DMS153 (cell line): ENCODE measurements around the gene CCNE1.

ENCODE experiments used
- DNase-seq: peaks from one replicate; lab custom pipeline; 2025; lab: John Stamatoyannopoulos, UW

Gene CCNE1

DNA sequence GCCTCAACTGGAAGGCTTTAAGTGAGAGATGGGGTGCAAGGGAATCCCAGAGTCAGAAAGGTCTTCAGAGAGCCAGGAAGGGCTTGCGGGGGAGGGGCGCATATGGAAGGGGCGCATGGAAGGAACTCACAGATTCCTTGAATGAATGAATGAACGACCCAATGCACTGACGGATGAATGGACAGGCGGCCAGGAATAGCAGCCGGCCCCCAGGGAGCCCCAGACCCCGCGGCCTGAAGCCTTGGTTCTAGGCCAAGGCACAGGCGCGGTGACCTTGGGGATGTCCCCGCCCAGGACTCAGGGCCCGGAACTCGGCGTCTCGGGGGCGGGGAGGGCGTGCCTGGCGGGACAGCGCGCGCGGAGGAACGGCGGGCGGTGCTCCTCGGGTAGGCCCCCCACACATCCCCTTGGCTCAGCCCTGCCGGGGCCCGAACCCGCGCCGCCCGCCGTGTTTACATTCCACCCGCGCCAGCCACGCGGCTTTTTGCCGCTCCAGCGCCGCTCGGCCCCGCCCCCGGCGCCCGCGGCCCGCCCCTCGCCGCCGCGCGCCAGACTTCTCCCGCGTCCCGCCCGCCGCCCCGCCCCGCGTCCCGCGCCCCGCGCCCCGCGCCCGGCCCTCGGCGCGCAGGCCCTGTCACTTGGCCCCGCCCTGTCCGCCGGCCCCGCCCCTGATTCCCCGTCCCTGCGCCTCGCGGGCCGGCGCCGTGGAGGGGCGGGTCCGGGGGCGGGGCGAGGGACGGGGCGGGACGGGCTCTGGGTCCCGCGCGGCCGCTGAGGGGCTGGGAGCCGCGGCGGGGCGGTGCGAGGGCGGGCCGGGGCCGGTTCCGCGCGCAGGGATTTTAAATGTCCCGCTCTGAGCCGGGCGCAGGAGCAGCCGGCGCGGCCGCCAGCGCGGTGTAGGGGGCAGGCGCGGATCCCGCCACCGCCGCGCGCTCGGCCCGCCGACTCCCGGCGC lies at the start of gene CCNE1:
TSS of gene CCNE1 (plus strand) at position 867 of the 955 bp plus-strand sequence. CDS start 565 bp downstream, outside the sequence.
- peak; percentile 34 for DNase-seq

DNA sequence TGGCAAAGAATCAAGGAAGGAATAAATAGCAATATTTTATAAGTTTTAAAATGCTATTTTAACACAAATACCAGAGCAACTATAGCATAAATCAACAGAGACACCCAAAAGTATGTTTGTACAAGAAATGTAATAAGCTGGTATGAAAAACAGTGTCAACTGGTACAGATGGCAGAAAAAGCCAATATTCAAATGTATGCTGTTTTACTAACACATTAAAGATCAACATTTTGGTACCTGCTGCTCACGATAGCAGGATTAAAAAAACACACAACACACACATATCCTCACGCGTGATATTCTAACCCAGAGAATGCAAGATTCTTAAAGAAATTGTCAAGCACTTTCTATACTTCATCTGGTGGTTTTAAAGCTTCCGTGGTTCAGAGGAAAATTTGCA lies 48.6 kb upstream of the CCNE1 start:
- DNase-seq: no peak

DNA sequence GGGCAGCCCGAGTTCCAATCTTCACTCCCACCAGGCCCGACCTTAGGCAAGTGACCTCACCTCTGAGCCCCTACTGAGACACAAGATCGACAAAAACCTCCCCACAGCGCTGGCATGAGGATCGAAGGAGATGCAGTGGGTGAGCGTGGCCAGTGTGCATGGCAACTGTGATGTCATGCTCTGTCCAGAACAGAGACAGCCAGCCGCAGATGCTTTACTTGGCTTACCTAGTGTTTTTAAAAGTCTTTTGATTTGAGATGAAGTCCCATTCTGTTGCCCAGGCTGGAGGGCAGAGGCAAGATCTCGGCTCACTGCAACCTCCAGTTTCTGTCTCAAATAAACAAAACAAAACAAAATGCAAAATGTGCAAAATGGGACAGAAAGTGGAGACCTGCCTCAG lies 47.4 kb upstream of the CCNE1 start:
- DNase-seq: no peak

DNA sequence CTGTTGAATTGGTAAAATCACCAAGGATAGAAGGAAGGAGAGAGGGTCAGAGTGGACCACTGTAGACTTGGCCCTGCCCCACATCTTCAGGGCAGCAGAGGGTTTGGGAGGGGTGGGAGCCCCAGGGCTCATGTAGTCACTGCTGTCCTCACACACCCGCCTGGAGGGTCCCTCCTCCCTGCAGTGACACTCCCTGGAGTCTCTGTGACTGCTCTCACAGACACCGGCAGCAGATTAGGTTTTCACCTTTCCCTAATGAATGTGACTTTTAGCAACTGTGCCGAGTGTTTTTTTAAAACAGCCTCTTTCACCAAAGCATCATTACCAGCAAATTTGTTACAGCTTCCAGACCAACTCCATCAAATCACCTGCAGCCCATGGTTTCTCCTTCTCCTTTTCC lies 45.7 kb upstream of the CCNE1 start:
- DNase-seq: no peak

DNA sequence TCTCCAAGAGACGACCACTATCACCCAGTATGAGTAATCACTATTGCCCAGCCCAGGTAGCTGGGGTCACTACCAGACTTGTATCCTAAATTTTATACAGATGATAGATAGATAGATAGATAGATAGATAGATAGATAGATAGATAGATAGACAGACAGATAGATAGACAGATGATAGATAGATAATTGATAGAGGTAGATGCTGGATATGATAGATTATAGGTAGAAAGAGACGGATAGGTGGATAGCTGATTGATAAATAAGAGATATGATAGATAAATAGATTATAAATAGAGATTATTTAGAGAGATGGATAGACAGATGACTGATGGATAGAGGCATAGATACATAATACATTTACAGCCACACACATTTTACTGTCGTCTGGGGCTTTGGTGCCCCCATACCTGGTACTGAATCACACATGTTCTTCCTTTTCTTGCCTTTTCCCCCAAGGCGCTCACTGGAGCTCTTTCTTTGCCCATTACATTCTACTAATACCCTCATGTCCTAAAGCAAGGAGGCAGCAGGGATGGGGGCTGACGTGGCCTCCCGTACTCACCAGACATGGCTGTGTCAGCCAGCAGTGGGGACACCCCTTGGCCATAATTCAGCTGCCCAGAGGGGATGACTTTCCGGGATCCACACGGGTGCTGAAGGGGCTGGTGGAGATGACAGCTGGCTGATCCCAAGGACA lies 44.6 kb upstream of the CCNE1 start:
- DNase-seq: no peak

DNA sequence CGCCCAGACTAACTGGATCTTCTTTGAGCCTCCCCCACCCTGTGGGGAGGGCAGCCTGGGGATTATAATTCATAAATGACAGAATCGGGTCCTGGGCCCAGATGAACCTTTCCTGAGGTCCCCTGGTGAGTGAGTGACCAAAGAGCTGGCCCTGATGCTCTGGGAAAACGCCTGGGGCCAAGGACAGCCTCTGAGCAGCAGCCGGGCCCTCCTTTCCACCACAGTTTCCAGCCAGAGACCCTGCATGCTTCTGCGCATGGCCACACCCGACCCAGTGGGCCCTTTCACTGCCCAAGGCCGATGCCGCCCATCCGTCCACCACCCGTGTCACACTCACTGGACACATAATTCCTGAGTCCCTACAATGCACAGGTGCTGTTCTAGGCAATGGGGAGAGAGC lies 43.6 kb upstream of the CCNE1 start:
- DNase-seq: no peak

DNA sequence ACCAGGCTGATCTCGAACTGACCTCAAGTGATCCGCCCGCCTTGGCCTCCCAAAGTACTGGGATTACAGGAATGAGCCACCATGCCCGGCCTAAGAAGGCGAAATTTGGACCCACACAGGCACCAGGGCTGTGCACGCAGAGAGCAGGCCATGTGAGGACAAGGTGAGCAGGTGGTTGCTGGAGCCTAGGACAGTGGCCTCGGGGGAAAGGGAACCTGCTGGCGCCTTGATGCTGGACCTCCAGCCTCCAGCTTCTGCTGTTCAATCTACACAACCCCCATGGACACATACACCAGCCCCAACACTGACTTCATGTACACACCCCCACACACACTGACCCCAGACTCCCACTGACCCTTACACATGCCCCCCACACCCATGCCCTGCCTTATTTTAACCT lies 41.8 kb upstream of the CCNE1 start:
- DNase-seq: no peak

DNA sequence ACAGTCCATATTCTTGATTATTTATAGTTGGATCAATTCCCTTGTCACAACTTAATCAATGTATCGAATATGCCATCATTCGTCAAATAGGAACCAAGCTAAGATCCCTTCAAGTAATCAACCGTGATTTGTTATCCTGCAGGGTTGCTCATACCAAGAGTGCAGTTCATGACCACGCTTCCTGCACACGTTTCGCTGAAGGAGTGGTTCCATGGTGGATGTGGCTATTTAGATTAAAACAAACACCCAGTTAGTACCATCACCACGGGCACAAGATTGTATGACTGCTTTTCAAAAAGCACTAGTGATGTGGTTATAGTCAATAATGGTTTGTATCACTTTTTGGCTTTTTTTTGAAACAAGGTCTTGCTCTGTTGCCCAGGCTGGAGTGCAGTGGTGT lies 41.1 kb upstream of the CCNE1 start:
- DNase-seq: no peak

DNA sequence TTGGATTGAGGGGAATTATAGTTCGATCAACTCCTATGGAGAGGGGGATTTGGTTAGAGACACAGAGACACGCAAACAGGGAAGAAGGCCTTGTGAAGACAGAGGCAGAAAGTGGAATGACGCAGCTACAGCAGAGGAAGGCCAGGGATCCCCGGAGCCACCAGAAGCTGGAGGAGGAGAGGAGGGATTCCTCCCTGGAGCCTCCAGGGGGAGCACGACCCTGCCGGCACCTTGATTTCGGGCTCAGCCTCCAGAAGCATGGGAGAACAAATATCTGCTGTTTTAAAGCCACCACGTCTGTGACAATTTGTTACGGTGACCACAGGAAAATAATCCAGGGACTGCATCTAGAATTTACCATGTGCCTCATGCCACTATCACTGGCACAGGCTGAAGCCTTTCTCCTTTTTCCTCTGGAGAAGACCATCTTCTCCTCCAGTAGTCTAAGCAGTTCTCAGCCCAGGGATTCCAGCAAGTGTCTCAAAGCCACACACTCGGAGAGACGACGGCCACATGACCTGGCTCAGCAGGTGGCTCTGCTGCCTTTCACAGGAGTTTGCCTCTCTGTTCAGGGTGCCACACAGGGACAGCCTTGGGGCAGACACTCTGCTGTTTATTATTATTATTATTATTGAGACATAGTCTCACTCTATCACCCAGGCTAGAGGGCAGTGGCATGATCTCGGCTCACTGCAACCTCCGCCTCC lies 39.9 kb upstream of the CCNE1 start:
- DNase-seq: no peak

DNA sequence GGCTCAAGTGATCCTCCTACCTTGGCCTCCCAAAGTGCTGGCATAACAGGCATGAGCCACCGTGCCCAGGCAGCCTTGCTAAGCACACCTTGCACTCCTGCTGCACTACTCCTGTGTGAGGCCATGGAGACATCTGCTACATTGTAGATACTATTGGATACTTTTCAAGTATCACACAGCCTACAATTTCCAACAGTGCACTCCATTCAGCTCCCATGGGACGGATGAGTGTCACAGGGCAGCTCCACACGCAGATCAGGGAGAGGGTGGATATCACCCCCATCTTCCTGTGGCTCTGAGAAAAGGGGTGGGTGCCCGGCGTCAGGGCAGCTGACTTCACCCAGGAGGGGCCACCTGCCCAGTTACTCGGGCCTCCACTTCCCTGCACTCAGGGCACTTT lies 39.1 kb upstream of the CCNE1 start:
- DNase-seq: no peak

DNA sequence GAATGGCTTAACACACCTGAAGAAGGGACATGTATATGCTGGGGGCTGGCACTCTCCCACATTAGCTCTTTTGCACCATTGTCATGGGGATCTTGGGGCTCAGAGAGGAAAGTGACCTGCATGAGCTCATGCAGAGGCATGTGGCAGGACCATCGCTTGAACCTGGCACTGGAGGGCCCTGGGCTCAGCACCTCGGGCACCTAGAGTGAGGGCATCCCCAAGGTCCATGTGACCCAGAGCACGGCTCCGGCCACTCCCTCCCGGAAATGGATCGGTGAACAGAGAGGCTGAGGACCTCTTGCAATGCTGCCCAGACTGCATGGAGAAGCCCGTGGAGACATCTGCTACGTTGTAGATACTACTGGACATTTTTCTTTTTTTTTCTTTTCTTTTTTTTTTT lies 38.6 kb upstream of the CCNE1 start:
- no peak for DNase-seq

DNA sequence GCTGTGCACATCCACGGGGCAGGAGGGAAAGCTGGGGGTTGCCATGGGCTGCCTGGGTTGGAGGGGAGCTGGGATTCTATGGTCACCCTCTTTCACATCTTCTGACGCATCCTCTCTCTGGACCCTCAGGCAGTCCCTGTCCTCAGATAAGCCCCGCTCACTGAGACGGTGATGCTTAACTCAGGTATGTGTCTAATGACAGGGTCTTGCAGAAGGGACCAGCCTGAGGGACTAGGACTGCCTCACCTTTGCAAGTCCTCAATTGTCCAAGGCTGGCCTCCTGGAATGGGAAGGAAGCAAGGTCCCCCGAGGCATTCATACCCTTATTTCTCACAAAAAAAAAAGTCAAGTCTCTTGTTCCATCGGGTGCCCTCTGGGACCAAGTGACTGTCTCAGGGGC lies 37.7 kb upstream of the CCNE1 start:
- no peak for DNase-seq

DNA sequence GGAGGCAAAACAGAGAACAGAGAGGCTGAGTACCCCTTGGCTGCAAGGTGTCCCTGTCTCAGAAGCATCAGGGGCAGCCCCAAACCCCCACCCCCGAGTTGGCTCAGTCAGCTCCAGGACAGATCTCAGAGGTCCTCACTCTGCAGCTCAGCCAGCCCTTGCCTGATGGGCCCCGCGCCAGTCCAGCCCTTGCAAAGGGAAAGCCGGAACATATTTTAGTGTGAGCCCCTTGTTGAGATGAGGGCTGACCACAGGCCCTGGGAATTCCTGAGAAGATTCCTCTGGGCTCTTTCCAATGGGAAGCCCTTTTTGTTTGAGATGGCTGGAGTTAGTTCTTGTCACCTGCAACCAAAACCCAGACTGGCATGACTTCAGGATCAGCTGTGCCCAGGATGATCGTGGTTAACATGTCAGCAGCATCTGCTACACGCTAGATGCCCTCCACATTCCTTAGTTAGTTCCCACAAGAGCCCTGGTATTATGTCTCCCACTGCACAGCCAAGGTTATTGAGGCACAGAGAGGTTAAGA lies 33.9 kb upstream of the CCNE1 start:
- no peak for DNase-seq

DNA sequence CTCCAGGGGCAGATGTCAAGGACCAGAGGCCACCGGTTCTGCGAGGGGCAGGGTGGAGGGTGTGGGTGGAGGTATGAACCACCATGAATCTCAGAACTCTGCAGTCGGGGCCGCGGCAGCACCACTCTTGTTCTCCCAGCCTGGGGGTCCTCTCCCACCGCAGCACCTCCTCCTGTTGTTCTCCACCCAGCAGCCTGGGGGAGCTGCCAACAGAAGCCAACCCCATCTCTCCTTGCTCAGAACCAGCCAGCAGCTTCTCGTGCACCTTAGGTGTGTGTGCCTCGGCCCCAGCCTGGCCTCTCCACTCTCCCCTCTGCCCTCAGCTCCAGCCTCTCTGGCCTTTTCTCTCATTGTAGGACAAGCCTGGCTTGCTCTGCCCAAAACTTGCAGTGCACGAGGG lies 31.9 kb upstream of the CCNE1 start:
- no peak for DNase-seq

DNA sequence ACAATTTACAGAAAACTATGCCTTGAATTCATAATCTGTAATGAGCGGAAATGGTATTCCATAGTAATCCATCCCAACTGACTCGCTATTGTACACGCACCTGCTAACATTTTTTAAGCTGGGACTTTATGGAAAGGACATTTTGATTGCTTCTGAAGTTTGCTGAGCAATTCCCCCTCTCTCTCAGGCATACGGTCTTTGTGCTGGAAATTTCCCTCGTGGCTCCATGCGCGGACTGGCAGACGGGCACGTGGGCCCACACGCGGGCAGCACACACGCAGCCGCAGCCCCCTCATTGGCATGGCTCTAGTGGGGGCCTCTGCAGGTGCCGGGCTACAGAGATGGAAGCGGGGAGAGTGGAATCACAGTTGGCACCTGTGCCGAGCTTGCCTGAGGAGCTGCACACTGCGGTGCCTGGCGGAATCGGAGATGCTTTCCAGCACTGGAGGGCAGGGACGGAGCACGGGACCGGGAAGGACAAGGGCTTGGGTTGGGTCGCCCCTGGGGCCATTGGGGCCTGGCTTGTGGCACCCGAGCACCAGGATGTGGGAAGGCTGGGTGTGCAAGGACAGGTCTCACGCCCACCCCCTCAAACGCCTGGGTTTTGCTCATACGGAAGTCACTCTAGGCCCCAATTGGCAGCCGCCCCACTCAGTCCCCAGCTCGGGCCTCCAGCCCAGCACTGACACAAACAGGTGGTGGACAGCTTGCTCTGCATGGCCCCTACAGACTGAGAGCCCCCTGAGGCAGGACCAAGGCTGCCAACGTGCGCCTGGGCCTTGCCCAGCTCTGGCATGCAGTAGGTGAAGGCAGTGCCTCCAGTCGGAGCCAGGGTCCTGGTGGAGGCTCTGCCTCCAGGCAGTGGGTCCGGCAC lies 30.2 kb upstream of the CCNE1 start:
- DNase-seq: no peak

DNA sequence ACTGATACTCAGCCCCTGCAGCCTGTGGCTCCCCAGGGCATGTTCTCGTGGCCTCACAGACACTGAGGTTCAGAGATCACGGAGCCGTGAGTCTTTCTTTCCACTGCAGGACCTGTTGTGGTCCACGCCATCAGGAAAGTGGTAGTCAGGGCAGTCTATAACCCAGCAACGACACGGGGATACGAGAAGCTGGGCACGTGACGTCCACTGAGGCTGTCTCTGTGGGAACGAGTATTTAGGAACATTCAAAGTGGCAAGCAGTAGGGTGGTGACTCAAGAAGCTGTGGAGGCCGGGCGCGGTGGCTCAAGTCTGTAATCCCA lies 29.6 kb upstream of the CCNE1 start:
- DNase-seq: no peak

DNA sequence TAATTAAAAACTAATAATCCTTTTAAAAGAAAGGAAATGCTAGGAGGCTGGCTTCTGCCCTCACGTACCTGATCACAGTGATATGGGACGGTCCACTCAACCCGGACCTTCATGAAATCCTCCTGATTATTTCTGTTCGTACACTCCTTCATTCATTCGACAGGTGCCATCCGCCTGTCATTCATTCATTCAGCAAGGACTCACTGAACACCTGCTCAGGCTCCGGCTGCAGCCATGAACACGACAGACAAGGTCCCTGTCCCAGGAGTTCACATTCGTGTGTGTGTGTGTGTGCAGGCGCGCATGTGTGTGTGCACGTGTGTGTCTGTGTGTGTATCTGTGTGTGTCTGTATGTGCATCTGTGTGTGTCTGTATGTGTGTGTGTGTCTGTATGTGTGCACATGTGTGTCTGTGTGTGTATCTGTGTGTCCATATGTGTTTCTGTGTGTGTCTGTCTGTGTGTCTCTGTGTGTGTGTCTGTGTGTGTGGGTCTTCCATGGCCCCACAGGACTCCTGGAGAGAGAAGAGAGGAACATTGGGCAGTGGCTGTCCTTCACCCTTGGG lies 28.1 kb upstream of the CCNE1 start:
- DNase-seq: no peak

DNA sequence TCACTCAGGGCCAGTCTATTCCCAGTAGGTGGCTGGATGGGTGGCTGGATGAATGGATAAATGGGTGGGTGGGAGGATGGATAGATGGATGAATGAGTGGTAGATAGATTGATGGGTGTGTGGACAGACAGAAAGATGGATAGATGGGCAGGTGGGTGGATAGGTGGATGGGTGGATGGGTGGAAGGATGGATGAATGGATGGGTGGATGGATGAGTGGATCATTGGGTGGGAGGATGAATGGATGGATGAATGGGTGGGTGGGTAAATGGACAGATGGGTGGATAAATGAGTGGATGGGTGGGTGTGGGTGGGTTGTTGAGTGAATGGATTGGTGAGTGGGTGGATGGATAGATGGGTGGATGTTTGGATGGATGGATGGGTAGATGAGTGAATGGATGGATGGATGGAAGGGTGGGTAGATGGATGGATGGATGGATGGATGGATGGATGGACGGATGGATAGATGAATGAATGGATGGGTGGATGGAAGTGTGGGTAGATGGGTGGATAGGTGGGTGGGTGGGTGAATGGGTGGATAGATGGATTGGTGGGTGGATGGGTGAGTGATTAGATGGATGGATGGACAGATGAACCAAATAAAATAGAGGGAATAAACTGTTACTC lies 27.1 kb upstream of the CCNE1 start:
- DNase-seq: no peak

DNA sequence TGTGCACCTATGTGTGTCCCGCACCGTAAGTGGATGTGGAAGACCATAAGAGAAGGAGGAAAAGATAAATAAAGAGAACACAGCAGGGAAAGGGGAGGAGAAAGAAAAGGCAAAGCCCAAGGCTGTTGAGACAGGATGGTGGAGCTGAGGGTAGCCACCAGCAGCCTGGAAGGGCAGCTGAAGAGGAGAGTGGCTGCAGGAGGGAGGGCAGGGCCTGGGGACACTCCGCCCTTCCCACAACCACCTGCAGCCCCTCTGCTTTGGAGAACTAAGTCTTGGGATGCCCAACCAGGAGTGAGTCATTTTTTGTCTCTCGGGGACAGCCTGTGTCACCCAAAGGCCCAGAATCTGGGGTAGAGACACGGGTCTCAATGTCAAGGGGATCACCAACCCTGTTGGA lies 26.4 kb upstream of the CCNE1 start:
- no peak for DNase-seq

DNA sequence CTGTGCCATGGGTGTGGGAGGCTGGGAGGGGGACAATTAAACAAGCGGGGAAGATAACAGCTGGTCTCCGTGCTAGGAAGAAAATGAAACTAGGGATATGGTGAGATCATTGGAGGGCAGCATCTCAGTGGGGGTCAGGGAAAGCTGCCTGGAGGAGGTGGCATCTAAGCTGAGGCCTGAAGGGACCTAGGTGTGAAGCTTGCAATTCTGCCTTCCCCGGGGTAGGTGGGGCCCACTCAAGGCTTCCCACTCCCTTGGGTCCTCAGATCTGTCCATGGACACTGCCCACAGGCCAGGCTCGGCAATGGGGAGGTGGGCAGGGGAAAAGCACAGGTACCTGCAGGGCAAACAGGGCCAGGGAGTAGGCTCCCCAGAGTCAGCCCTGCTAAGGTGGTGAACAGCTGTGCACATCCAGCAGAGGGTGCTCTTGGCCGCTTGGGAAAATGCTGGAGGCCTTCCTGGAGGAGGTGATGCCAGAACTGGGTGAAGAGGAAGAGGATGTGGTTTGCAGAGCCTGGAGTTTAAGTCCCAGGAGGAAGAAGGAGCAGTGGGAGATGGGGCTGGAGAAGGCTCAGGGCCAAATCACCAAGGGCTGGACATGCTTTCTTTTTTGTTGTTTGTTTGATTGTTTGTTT lies 25.7 kb upstream of the CCNE1 start:
- no peak for DNase-seq
